Stimulated activated CD4-positive, alpha-beta T cell treated with anti-CD3 and anti-CD28 coated beads, Interleukin-1b, Interleukin-23, amount 100 ng/mL, for 48 hours (primary cell): Measurements from ENCODE around the gene DNAJB1.
A peak's percentile ranks its signal among the peaks of the same experiment; 100 is the strongest.
"Not testable (repeated sequence)": the region's sequence is repeated elsewhere in the genome, so short reads cannot be mapped to it uniquely, and the experiment has no call there.

Source experiments
- DNase-seq: peaks from one replicate; pipeline ENCODE4 v3.0.0-alpha.2; 2020

DNAJB1 gene

DNA sequence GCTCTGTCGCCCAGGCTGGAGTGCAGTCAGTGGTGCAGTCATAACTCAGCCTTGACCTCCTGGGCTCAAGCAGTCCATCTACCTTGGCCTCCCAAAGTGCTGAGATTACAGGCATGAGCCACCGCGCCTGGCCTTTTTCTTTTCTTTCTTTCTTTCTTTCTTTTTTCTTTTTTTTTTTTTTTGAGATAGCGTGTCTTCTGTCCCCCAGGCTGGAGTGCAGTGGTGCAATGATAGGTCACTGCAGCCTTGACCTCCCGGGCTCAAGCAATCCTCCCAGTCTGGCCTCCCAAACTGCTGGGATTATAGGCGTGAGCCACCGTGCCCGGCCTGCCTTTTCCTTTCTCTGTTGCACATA is 33.8 kb upstream of the DNAJB1 start:
- not testable (repeated sequence) for DNase-seq

GRCh38 chr19:14551134-14552005 is 33.2 kb upstream of the DNAJB1 start:
- DNase-seq: peak; percentile 81

DNA sequence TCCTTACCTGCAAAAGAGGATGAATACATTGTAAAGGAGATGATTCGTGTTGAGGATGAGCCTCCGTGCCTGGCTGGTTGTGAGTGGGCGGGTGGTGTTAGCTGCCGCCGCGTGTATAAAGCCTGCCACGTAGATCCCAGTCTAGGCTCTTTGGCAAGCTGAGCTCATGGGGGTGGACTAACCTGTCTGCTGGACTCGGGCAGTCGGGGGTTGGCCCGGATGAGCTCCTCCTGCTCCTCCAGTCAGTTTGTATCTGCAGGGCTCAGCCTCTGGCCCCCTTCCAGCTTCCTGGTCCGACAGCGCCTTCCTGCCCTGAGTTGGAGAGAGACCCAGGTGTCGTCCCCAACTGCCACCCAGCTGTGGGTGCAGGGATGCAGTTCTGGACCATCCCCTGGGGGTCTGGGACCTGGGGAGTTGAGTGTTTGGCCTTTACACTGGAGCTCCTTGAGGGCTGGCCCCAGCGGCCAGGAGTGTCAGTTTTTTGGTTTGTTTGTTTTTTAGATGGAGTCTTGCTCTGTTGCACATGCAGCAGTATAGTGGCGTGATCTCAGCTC is 32.1 kb upstream of the DNAJB1 start:
- no peak for DNase-seq

- DNase-seq: no peak
Observed at GRCh38 chr19:14545716-14546082, 27.5 kb upstream of the DNAJB1 start.

DNA sequence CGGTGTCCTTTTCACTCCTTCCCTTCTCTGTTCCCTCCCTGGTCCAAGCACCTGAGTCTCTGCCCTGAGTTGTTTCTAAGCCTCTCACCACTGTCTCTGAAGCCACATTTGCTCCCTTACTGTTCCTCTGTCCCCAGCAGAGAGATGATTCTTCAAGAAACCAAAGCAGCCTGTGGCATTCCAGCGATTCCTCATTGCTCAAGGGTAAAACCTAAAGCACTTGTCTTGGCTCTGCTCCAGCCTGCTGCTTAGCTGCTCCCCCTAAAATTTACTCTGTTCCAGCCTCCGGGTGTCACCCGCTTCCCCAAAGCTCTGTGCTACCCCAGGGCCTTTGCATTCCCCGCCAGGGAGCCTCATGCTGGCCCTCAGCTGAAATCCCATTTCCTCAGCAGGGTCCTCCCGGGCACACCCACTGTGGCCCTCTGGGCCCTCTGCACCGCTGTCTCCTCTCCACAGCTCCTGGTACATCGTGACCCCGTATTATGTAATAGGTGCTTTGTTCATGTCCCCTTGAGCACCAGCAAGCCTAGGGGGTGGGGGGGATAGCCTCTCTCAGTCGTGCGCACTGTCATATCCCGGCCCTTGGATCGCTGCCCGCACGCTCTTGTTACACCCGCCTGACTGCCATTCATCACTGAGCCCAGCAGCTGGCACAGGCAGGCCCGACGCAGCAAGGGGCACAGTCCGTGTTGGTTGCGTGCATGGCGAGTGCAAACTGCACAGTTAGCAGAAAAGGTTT is 26.9 kb upstream of the DNAJB1 start:
- no peak for DNase-seq

DNA sequence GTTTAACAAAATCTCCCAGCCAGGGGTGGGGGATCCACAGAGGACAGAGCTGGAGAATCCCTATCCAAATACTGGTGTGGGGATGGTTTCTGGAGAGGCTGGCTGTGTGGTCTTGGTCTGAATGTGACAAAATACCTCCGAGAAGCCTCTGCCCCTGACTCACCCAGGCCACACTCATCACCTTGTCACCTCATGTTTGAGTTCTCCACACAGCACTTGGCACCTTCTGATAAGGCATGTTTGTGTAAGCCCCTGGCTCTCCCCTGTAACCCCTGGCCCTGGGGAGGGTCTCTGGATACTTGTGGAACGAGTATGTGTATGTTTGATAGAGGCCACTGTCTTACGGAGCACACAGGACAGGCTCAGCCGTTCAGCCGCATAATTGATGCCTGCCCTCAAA is 25.9 kb upstream of the DNAJB1 start:
- no peak for DNase-seq

GRCh38 chr19:14542711-14543328 is 24.6 kb upstream of the DNAJB1 start:
- DNase-seq: no peak

DNA sequence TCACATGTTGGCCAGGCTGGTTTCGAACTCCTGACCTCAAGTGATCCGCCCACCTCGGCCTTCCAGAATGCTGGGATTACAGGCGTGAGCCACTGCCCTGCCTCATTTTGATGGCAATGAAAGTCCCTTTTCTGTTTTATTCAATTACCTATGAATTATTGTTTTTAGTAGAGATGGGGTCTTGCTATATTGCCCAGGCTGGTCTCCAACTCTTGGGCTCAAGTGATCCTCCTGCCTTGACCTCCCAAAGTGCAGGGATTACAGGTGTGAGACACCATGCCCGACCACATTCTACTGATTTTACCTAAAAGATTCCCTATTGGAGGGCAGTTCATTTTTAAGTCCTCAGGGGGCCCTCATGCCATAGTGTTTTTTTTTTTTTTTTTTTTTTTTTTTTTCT is 23.8 kb upstream of the DNAJB1 start:
- DNase-seq: not testable (repeated sequence)

DNA sequence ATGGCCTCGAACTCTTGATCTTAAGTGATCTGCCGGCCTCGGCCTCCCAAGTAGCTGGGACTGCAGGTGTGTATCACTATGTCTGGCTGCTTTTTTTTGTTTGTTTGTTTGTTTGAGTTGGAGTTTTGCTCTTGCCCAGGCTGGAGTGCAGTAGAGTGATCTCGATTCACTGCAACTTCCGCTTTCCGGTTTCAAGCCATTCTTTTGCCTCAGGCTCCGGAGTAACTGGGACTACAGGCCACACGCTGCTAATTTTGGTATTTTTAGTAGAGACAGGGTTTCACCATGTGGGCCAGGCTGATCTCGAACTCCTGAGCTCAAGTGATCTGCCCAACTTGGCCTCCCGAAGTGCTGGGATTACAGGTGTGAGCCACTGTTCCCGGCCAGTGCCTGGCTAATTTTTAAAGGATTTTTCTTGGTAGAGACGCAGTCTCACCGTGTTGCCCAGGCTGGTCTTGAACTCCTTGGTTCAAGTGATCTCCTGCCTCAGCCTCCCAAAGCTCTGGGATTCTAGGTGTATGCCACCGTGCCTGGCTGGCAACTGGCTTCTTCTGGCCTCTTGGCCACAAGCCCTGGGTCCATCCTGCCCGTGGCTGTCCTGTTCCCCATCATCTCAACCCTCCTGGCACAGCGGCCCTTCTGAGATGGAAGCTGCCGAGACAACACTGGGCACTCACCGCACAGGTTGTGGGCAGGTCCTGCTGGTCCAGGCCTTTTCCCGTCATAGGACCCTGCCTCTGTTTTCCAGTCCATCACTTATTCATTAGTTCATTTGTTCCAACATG is 22.7 kb upstream of the DNAJB1 start:
- no peak for DNase-seq

DNA sequence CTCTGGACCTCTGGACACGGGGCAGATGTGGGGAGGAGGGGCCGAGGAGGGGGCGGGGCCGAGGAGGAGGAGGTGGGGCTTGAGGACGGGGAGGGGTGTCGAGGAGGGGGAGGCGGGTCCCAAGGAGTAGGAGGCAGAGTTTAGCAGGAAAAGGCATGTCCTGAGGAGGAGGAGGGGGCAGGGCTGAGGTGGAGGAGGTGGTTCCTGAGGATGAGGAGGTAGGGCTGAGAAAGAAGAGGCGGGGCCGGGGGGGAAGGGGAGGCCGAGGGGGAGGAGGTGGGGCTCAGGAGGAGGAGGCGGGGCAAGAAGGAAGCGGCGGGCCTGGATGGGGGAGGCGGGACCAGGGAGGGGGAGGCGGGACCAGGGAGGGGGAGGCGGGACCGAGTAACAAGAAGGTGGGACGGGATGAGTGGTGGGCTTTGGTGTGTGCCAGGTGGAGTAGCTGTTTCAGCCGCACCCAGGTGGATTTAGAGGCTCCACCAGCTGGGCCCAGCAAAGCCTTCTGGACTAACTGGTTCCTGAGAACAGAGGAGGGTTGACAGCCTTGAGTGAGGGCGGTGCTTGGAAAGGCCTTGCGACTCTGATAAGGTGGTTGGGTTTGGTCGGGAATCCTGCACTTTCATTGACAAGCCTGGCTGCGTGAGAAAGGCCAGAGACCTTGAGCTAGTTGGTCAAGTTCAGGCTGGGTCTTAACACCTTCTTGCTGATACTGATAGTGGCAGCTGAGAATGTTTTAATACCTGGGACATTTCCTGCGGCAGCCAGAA is 18.9 kb upstream of the DNAJB1 start:
- DNase-seq: peak; percentile 68

DNA sequence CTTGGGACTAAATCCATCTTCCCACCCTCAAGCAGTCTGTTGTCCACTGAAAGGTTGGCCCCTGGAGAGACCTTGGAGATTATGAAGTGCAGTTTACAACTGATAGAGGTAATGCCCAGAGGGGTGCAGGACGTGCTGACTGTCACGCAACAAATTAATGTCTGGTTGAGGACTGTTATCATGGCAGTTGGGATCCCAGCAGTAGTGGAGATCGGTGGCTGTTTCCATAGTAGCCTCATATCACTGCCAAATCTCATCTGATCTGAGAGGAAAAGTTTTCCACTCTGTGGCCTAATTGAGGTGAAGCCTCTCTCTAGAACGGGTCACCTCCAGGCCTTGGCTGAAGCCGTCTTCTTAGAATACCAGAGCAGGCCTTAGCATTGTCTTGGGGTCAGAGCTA is 15.3 kb upstream of the DNAJB1 start:
- DNase-seq: no peak

GRCh38 chr19:14530506-14530905 is 12.3 kb upstream of the DNAJB1 start:
- no peak for DNase-seq

DNA sequence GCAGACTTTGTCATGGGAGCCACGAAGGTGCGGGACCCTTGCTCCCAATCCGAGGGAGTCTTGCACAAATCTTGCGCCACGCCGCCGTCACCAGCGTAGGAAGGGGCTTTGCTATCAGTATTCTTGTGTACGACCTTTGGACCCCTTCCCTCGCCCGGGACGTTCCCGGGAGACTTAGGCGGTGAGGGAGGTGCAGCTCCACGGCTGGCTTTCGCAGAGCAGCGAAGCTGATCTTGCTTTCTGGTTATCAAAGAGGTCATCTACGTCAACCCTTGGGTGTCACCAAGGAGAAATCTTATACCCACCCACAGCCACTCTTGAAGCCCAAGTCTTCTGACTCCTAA is 11.8 kb upstream of the DNAJB1 start:
- DNase-seq: no peak

GRCh38 chr19:14529254-14530004 is 11.2 kb upstream of the DNAJB1 start, which contains the start of gene TECR:
Gene TECR, plus strand, starts transcription at chr19:14529594. Its CDS starts 103 bp downstream, at chr19:14529697.
- DNase-seq: peak; percentile 100

GRCh38 chr19:14528419-14529253 is 10.4 kb upstream of the DNAJB1 start:
- DNase-seq: no peak

DNA sequence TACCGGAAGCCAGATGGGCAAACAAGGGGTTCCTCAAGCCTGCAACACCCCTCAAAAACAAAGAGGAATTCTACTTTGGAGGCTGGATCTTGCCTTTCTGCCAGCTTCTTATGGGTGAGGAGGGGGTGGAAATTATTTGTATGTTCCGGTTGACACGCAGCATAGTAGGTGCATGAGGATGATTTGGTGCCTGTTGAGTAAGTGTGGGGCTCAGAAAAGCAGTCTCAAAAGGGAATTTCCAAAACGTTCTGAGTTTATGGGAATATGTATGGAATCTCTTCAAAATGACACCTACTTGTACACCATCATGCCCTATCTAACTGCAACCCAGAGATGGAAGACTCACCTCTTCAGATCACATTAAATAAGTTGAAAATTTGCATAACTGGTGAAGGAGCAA is 8.2 kb upstream of the DNAJB1 start:
- DNase-seq: no peak

GRCh38 chr19:14525729-14526128 is 7.5 kb upstream of the DNAJB1 start:
- DNase-seq: no peak

DNA sequence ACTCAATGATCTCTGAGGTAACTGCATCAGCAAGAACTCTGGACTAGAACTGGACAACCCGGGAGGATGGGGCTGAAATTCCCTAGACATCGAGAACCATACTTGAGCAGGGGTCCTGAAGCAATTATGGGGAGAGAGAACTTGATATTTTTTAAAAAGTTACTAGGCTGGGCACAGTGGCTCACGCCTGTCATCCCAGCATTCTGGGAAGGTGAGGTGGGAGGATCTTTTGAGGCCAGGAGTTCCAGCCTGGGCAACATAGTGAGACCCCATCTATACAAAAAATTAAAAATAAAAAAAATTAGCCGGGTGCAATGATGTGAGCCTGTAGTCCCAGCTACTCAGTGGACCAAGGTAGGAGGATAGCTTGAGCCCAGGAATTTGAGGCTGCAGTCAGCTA is 2.3 kb upstream of the DNAJB1 start:
- DNase-seq: no peak

DNA sequence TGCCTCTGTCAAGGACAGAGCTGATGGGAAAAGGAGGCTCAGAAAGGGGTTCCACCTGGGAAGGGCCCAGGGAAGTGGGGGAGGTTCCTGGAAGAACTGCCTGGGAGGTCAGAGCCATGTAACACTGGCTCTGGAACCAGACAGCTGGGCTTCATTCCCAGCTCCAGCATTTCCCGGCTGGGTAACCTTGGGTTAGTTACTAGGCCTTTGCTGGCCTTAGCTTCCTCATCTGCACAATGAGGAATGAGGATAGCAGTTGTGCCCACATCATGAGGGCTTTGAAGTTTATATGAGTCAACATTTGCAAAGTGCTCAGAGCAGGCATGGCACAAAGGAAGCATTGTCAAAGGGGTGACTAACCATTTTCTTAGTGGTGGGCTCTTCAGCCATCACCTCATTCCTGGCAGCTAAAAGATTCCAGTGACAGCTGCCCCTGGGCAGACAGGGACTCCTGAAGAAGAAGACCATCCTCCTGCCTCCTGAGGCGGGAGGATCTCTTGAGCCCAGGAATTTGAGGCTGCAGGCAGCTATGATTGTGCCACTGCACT is 1.7 kb upstream of the DNAJB1 start:
- peak; percentile 27 for DNase-seq

GRCh38 chr19:14519245-14519859 is 1.2 kb upstream of the DNAJB1 start:
- no peak for DNase-seq
